GM21737 (cell line): ENCODE data around the gene HNRNPLL.
A peak's percentile ranks its signal among the peaks of the same experiment; 100 is the strongest.
"Not testable (repeated sequence)": the region's sequence is repeated elsewhere in the genome, so short reads cannot be mapped to it uniquely, and the experiment has no call there.

Source experiments
- ATAC-seq: cut with Tn5 transposase; IDR thresholded peaks from one replicate; pipeline ENCODE4 v1.9.1; 2021; ENCODE audit warnings: mild to moderate bottlenecking, moderate library complexity; ENCODE audit not compliant: unreplicated experiment

Gene HNRNPLL

DNA sequence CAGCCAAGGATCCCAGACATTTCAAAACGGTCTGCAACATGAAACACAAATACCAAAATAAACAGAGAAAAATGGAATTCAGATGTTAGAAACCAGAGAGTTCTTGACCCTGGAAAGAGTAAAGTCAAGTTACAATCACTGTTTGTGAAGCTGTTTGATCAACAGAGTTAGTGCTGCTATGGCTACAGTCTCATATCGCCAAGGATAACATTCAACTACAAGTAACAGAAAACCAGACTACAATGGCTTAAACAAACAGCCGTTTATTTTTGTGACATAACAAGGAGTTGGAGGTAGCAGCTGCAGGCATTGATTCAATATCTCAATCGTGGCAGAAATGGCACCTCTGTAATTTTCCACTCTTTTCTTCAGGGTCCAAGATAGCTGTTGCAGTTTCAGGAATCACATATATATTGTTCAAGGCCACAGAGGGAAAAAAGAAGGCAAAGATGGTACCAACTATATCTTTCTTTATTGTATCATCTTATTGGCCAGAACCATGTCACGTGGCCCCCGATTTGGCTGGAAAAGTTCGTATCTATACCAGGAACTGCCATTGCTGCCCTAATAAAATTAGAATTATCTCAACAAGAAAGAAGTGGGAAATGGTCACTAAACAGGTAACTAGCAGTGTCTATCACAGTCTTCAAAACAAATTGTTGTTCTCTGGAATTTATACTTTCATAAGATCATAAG, 17.7 kb upstream of the HNRNPLL start:
- no peak for ATAC-seq

DNA sequence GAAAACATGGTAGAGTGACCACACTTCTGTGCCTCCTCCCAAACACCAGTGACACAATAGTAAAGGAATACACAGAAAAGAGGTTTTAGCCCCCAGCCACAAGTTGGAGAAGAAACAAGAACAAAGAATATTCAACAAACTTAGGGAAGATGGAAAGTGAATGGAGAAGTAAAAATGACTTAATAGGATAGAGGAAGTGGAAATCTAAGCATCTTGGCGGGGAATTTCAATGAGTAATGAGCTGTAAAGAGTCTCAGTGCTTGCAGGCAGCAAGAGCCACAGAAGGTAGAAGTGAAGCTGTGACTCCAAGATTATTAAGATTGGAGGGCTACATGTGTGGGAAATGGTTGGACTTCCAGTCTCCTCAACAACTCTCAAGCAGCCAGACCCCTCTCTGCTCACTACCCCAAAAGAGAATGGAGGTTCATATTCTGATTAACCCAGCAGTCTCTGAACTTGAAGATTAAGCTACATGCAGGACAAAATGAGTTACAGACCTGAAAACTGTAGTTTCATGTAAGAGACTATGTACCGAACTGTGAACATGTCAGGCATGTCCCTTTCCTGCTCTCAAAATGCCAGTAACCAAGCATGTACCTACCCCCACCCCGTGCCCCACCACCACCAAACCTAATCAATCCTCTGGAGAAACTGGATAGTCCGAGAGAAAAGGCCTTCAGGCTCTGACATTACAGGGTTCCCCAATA, 16.9 kb upstream of the HNRNPLL start:
- peak; percentile 65 for ATAC-seq

DNA sequence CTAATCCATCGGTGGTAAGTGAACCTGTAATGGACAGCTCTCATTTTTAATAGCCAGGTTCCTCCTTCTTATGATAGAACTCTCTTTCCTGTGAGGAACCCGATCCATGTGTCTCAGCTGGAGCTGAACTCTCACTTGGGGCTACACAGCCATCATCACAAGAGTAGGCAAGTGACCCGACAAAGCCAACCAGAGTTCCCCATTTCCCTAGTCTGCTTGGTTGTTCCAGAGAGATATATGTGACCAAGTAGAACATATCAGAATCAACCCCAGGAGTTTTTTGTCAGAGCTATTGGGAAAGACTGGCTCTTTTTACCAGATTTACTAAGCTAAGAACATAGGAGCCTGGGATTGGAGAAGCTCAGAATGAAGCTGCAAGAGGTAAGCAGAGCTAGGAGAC, 14.6 kb upstream of the HNRNPLL start:
- ATAC-seq: no peak

DNA sequence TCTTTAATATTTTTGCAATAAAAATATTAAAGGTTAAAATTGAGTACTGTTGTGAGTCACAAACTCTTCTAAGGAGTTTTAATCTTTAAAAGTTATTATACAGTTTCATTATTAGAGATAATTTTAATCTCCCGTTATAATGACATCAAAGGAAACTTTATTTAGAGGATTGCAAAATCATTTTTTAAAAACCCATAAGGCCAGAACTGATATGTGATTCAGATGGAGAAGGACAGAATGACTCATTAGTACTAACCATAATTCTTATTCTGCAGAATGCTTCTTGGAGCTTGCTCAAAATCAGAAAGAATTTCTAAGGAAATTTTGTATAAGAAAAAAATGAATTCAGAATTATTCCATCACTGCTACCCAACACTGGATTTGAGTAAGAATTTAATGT, 12.5 kb upstream of the HNRNPLL start:
- no peak for ATAC-seq

DNA sequence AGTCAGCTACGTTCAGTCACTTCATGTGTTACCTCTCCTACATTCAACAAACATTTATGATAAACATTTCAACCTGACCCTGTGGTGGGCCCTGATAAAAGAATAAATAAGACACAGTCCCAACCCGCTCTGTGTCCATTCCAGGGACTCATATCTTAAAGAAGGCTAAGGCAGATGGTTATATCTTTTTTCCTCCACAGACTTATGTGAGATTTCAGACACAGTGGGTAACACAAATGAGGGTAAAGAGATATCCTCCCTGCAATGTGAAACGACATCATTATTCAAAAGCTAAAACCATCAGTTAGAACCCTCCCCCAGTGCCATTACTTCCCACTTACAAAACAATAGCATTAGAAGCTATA, 11.1 kb upstream of the HNRNPLL start:
- no peak for ATAC-seq

DNA sequence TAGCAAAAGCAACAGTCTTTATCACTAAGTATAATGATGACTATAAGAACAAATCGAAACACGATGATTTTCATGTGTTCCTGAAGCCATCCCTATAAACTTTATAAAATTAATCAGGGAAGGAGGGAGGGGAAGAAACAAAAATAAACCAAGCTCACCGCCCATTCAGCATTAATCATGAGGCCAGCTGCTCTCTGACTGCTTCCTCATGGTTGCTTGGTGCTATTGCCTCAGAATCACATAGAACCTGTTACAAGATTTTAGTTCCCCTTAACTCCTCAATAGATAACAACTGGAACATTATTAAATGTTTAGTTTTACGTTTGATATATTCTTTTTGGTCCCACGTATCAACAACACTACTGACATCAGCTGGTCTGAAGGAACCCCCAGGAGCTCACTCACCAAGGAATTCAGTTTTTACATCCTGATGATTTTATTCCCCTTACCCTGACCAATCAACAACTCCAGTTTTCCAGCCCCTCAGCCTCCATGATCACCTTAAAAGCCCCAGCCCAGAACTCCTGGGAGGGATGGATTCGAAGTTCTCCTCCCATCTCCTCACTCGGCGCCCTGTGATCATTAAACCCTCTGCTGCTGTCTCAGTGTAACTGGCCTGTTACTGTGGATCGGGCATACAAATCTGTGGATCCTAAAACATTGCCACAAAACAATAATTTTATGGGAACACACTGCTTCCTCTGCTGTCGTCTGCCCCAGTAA, 10.6 kb upstream of the HNRNPLL start:
- ATAC-seq: no peak

DNA sequence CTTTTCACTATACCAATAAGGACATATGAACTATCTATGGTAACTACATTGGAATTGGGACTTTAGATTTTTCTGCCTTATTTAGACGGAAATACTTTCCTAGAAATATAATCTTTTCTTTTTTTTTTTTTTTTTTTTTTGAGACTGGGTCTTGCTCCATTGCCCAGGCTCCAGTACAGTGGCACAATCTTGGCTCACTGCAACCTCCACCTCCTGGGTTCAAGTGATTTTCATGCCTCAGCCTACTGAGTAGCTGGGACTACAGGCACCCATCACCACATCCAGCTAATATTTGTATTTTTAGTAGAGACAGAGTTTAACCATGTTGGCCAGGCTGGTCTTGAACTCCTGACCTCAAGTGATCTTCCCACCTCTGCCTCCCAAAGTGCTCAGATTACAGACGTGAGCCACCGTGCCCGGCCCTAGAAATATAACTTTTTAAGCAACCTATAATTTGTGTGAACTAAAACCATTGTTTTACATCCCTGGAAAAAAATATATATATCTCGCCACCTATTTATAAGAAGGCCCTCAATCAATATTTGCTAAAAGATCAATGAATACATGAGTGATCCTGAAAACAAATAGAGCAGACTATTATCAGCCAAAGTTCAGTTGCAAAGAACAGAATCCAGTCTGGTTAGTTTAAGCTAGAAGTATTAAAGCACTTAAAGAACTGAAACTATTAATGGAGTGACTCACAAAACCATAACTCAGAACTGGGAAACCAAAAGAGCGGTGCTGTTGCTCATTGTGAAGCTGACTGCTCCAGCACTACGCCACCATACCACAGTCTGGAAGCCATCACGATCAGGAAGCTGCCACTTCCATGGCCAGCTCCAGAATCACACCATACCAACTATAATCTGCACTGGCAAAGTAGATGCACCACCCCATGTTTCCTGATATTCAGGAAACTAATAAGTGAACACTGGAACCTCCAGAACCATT, 8.4 kb upstream of the HNRNPLL start:
- peak; percentile 52 for ATAC-seq

DNA sequence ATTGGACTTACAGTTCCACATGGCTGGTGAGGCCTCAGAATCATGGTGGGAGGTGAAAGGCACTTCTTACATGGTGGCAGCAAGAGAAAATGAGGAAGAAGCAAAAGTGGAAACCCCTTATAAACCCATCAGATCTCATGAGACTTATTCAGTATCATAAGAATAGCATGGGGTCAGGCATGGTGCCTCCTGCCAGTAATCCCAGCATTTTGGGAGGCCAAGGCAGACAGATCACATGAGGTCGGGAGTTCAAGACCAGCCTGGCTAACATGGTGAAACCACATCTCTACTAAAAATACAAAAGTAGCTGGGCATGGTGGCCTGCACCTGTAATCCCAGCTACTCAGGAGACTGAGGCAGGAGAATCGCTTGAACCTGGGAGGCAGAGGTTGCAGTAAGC, 6.5 kb upstream of the HNRNPLL start:
- ATAC-seq: not testable (repeated sequence)

DNA sequence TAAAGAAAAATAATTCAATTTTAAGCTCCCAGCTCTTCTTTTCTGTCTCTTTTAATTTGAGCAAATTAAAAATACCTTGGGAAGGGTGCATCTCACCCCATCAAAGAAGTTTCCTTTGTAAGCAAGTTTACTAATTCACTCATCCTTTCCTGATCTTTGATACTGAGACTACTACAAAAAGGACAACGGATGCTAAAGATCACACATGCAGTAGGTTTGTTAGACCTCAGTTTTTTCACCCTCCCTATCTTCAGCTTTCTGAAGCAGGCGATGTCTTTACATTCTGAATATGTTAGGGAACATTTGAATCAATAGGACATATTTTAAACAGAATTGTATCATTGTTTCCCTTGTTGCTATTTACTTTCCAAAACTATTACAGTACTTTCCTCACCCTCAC, 6.0 kb upstream of the HNRNPLL start:
- ATAC-seq: no peak

DNA sequence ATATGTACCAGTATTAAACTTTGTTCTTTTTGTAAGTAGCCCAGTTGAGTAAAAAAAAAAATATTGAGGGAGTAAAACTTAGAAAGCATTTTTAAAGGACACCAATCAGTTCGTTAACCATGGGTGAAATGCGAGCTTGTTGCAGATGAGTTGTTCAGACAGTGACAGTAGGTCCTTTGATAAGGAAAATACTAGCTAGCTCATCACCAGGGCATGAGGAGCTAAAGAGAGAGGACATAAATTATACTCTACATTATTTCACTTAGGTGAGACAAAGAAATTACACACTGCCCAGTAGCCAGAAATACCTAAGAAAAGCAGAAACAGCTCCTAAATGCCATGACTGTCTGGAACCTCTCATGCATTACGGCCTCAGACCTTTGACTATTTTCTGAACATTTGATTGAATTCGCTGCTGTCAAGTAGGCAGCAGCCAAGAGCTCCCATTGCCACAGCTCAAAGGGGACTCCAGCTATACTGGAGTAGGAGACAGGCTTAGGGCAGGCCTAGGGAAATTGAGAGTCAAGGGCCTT, 2.6 kb upstream of the HNRNPLL start:
- no peak for ATAC-seq

DNA sequence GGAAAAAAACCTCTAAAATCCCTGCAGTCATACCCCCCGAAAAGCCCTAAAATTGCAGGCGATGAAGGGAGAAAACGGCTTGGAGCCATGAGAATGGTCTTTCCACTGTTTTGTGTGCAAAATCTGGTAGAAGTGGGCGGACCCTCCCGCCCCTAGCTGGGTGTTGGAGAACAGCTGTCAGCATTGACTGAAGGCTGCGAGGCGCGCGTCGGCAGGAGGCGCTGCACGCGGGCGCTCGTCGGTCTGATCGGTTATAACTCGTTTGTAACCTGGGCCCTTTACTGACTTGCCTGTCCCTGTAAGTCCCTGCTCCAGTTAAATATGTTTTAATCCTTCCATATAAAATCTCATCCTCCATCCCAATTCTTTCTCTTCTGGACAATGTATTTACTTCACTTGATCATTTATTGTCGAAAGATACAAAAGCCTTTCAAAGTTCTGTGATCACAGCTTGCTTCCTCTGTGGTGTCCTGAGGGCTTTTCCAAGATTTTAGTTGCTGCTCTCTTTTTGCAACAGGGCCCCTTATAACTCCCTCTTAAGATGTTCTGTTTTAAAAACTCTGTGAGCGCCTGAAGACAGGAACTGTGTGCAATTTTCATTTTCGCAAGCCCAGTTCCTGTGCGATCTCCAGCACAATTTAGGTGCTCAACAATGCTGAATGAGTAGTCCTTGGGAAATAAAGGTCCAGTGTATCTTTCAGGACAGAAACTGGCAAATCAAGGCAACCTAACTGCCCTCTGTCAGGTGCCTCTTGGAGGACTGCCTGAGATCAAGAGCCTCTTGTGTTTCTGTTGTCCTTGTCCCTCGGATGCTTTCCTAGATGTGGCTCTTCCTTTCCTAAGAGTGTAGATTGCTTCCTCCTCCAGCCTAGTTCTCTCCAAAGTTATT, 918 bp upstream of the HNRNPLL start:
- ATAC-seq: peak; percentile 27

DNA sequence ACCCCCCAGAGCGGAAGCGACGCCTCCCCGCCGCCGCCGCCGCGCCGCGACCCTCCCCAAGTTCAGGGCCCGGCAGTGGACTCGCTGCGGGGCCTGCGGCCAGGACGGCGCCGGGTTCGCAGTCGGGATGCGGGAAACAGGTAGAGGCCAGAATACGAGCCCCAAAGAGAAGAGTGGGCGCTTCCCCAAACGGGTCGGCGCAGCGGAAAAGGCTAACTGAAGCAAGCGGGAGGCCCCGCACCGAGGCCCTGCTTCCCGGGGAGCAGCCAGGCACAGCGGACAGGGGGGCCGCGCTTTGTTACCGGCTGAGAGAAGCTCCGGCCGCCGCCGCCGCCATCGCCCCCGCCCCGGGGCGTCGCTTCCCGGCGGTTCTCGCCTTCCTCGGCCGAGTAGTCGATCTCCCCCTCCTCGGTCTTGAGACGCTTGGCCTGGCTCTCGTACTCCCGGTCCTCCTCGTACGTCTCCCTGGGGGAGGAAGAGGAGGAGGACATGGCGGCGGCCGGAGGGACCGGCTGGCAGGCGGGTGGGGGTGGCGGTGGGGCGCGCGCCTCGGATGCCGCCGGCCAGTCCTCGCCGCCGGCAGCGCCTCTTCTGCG, 494 bp downstream of the HNRNPLL start:
- ATAC-seq: peak; percentile 24

DNA sequence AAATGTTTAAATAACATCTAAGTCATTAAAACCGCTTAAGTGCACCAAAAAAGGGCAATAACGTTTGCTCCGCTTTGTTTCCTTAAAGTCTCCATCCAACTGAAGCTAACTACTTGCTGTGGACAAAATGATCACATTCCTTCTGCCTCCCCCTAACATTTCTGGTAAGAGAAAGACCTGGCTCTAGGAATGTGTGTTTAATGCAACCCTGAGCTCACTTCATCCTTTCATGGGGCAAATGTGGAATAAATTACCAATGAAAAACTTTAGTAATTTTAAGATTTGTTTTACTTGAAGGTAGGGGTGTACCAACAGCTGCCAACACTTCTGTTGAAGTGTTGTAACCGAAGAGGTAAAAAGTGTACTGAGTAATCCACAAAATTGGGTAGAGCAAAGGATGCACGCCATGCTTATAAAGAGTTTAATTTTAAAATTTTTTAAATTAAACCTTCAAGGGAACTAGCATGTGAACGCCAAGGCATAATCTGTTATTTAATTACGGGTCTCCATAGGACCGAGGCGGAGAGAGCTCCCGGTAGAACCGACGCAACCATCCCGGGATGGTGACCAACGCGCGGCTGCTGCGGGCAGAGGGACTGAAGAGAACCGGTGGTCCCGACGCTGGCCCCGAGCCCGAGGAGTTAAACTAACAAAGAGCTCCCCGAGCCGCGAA, 1.1 kb downstream of the HNRNPLL start:
- ATAC-seq: no peak

DNA sequence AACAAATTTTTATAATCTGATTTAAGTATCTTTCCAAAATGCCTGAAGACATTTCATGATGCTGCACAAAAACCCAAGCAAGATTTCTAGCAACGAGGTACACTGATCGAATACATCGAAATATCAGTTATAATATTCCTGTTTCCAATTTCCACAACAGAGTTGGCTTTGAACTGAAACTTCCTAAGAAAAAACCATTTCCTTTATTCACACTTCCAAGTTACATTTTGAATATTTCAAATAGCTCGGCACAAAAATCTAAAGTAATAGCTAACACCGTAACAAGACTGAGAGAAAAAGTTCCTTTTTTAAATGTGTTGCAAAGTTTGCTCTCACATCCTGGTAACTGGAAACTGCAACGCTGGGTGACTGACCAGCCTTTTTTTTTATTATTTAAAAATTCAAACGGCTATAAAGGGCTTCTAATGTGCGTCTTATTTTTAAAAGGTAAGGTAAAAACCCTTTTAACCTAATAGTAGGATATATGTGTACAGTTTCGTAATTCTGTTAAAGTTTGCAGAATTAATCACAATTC, 1.7 kb downstream of the HNRNPLL start:
- no peak for ATAC-seq

DNA sequence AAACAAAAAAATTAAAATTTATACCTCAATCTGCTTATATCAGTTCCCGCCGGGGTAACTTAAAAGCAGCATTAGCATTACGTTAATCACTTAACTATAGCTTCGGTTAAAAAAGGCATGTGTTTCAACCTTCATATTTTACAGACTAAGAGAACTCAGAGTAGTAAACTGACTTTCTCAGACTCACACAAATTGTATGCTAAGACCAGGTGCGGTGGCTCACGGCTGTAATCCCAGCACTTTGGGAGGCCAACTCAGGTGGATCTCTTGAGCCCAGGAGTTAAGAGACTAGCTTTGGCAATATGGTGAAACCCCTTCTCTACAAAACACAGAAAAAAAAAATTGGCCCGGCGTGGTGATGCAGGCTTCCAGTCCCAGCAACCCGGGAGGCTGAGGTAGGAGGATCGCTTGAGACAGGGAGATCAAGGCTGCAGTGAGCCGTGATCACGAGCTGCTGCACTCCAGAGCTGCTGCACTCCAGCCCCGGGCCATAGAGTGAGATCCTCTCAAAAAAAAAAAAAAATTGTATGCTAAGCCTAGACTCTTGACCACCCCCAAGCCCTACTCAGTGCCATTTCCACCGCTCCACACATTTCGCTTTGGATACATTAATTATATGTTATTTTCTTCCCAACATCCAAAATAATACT, 2.4 kb downstream of the HNRNPLL start:
- no peak for ATAC-seq

DNA sequence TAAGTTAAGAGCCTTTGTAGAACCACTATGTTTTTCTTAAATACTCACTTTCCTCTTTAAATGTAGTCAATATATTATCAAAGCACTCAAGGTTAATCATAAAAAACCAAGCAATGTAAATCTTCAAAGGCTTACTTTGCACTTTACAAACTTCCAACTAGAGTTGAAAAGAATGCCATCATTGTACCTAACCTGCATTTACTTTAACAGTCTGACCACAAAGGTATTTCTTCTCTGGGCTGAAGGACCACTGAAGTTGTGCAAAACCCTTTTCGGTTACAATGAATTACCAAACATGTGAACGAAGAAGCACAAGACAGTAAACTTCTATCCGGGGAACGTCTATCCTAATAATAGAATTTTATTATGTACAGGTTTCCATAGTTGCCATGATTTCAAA, 3.0 kb downstream of the HNRNPLL start:
- ATAC-seq: no peak

DNA sequence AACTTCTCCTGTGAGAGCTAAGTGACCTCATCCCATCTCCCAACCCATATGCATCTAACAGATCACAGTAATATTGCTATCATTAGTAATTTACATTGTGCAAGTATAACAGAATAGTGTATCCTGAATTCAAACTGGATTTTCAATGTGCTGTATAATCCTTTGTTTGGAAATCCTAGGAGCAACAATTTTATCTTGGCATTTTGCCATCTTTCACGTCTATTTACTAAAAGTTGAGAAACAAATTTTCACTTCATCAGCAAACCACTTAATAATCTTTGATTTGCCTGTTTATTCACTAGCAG, 3.8 kb downstream of the HNRNPLL start:
- no peak for ATAC-seq
